Esophagus mucosa (tissue), 1 donor: ENCODE measurements around the gene TPD52L1. TPM values are rescaled to one million over a fixed set of nuclear protein-coding genes. Genes with fewer than 3 reads are reported as not detected.
"Not testable (repeated sequence)": the region's sequence is repeated elsewhere in the genome, so short reads cannot be mapped to it uniquely, and the experiment has no call there.

Source experiments
- ATAC-seq: fragments of 200-7000 bp; cut with Tn5 transposase; one replicate; pipeline ENCODE4 v1.9.1; 2020
- total RNA-seq: library from RNA; stranded (reverse); gene quantifications from one replicate; pipeline ENCODE4 v1.2.4, GENCODE V29; 2023
- donor health status: DM: yes; HTN: yes; CAD: no.

TPD52L1 gene
- total RNA-seq, 1 donor from 2014 or later, result 217 TPM

DNA sequence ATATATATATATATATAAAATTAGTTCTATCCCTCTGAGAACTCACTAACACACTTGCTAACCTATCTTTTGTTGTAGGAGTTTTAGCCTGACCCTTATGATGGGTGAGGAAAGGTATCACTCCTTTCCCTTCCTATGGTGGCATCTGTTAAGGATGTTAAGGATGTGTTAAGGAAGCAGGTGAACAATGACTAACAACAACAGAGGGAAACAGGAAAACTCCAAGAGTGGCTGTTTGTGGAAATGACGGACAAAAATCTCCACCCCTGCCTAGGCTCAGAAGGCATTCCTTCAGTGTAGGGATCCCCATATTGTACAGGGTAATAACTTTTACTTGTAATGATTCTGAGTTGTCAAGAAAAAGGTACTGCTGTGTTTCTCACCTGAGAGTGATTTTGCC lies 8.8 kb upstream of the TPD52L1 start:
- ATAC-seq, result no peak

DNA sequence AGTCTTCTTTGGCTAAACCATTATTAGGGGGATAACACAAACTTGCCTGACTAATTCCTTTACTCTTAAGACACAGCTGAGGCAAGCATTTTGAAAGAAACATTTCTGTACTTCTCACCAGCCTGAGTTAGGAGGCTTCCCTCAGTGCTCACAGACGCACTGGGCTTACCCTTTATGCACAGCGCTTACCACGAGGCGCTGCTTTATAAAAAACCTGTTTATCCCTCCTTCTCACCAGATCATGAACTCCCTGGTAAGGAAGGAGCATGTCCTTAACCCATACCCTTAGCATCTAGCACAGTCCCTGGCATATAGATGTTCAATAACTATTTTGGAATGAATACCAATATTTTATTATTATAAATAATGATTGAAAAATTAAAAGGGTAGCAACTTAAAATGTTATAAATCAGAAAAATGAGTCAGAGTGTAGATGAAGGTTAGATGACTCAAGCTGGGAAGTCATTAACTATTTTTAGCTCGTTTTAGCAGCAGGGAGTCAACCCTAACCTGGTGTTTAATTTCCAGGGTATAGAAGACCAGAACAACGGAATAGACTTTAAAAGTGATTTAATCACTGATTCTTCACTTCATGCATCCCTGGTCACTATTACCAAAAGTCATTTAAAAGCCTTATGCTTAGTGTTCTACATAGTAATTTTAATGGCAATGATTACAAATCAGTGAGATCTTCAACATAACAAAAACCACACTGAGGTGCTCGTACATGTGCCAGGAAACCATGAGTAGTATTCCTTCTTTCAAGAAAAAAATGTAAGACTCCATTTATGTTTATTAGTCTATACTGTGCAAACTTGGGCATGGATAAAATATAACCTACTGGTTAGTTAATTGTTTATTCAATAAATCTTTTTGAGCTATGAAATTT lies 4.1 kb upstream of the TPD52L1 start:
- ATAC-seq, result peak; percentile 58

DNA sequence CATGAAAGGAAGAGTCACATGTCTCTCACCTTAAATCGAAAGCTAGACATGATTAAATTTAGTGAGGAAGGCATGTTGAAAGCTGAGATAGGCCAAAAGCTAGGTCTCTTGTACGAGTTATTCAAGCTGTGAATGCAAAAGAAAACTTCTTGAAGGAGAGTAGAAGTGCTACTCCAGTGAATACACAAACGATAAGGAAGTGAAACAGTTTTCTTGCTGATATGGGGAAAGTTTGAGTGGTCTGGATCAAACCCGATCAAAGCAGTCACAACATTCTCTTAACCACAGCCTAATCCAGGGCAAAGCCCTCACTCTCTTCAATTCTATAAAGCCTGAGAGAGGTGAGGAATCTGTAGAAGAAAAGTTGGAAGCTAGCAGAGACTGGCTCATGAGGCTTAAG lies 1.9 kb upstream of the TPD52L1 start:
- no peak for ATAC-seq

DNA sequence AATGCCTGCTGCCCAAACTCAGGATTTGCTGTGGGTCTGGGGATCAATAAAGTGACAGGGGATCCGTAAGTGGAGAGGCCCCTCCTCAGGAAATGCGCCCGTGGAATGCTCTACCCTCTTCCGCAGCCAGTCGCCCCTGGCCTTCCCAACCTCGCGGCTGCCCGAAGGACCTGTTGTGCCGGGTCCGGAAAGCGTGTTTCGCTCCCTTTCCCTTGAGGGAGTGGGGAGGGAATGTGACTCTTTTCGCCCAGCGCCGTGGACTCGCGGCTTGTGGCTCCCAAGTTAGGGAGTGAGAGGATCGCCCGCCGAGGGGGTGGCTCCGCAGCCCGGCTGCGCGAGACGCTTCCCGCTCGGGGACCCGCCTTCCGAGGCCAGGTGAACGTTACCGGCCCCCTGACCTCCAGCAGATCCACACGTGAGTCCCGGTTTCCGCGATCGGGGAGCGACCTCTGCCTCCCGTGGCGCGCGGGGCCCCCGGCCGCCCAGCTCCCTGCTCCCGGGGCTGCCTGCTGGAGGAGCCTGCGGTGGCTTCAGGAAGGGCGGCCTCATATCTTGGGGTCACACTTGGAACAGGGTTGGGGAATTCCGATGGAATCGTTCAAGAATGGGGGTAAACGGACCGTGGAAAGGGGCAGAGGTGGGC lies 666 bp downstream of the TPD52L1 start:
- ATAC-seq, result peak; percentile 30

DNA sequence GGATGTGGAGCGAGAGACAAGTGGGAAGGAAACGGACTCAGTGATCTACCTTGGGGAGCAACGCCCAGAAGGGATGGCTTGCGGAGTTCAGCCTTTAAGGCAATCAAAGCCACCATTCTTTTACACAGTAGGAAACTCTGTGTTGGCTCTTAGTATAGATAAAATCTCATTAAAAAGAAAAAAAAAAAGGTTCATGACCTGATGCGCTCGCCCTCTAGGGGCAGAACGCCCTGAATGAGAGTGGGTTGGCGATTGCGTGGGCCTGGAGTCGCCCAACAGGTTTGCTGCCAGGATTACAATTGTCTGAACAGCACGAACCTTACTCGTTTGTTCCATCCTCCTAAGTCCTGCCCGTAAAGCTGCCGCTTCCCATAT lies 1.2 kb downstream of the TPD52L1 start:
- ATAC-seq, result peak; percentile 90

DNA sequence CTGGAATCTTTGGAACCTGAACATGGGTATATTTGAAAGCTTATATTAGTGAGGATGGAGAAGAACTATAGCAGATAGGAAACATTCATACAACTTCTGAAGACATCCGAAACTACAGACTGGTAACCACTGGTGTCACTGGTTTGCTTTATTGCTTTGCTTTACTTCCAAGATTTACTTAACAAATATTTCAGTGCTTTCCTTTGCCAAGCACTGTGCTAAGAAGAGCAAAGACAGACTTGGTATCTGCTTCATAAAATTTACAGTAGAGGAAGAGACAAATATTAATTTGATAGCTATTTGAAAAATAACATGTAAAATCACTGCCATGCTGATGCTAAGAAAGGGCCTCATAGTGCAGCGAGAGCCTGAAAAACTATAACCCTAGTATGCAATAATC lies 1.8 kb downstream of the TPD52L1 start:
- no peak for ATAC-seq

DNA sequence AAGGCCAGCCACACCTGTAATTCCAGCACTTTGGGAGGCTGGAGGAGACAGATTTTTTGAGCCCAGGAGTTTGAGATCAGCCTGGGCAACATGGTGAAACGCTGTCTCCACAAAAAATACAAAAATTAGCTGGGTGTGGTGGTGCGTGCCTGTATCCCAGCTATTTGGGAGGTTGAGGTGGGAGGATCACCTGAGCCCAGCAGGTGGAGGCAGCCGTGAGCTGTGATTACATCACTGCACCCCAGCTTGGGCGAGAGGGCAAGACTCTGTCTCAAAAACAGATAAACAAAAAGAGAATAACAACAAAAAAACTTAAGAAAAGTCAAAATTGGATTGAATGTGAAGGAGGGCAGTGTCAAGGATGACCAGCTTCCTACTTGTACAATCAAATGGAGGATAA lies 2.9 kb downstream of the TPD52L1 start:
- ATAC-seq, result no peak

DNA sequence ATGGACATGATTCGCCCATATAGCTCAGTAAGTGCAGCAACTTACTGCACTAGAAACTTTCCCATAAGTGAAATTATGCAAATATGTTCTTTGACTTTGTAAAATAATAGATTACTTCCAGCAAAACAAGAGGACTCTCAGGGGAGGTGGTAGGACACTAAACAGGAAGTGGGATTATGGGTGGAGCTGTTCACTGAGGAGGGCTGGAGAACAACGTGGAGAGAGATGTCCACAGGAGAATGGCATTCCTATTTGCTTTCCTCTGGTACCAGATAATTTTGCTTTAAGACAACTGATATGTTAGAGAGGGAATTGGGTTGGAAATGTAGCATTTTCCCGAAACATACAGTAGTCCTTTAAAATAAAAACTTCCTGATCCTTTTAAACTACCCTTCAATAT lies 3.7 kb downstream of the TPD52L1 start:
- no peak for ATAC-seq

DNA sequence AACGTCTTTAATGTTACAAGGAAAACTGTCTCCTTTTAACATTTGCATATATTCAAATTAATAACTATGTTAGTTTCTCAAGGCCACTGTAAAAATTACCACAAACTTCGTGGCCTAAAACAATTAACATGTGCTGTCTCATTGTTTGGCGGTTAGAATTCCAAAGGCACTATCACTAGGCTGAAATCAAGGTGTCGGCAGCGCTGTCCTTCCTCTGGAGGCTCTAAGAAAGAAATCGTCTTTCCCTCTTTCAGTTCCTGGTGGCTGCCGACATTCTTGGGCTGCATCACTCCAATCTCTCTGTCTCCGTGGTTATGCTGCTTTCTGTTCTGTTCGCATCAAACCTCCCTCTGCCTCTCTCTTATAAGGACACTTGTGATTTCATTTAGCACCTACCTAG lies 4.2 kb downstream of the TPD52L1 start:
- ATAC-seq, result no peak

DNA sequence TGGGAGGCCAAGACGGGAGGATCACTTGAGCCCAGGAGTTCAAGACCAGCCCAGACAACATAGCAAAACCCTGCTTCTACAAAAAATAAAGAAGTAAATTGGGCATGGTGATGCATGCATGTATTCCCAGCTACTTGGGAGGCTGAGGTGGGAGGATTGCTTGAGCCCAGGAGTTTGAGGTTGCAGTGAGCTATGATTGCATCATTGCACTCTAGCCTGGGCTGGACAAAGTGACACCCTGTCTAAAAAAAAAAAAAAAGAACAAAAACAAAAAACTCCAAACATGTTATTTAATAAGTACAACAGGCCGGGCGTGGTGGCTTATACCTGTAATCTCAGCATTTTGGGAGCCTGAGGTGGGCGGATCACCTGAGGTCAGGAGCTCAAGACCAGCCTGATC lies 9.8 kb downstream of the TPD52L1 start:
- not testable (repeated sequence) for ATAC-seq

DNA sequence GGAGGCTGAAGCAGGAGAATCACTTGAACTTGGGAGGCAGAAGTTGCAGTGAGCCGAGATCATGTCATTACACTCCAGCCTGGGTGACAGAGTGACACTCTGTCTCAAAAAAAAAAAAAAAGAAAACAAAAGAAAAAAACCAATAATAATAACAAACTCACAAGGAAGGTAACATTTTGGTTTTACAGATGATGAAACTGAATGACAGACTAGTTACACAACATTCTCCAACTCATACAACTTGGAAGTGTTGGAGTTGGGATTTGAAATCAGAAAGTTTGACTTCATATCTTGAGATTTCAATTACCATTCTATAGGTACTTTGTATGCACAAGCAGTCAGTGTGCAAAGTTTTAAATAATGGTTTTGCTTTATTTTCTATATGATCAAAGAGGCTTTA lies 10.2 kb downstream of the TPD52L1 start:
- ATAC-seq, result no peak

DNA sequence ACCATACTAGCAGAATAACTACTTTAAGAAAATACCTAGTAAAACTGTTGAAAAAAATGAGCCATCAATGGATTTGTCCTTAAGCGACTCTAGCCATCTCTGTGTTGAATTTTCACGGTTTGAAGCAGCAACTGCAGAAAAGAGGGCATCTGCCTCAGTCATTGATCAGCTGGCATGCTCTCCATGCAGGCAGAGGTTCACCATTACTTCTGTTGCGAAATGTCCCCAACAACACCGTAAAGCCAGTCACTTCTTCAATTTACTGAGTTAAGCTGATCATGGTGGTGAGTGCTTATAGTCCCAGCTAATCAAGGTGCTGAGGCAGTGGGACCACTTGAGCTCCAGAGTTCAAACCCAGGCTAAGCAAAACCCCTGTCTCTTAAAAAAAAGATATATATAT lies 11.1 kb downstream of the TPD52L1 start:
- ATAC-seq, result no peak

DNA sequence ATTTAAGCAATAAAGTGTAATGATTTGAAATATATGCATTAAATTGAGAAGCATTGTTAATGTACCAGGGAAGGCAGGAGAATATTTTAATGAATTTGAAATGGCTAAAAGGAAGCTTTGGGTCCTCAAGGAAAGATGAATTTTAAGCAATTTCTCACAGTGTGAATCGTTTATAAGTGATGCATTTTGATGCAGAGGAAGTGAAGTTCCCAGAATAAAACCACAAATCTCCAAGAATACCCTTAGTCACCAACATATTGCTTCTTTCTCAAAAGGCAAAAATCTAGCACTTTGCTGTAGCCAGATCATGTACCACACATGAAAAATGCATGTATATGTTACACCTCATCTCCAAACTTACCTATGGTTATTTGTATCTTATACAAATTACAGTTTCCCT lies 11.7 kb downstream of the TPD52L1 start:
- no peak for ATAC-seq

DNA sequence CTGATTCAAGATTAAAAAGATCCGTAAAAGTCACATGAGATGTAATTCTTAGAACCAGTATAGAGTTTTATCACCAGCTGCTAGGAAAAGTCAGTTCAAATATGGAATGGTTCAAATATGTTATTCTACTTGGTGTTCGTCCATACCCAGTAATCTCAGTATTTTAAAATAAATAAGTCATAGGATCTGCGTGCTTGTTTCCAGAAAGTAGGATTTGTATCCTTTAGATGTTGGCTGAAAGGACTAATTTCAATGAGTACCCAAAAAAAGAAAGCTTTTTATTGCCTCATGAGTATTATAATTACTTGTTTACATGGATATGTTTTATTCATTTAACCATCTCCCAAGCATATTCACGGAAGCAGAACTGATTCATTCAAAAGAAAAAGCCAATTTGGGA lies 12.2 kb downstream of the TPD52L1 start:
- ATAC-seq, result no peak

DNA sequence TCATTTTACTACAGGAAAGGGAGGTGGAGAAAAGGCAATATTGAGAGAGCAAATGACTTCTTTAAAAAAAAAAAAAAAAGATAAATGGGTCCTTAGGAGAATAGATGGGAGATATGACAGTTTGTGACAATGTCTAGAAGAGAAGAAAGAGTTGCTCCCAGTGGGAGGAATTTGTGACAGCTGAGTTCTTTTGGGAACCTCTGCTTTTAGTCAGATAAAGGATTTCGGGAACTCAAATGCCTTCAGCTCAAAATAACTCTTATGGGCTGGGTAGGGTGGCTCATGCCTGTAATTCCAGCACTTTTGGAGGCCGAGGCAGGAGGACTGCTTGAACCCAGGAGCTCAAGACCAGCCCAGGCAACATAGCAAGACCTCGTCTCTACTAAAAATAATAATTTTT lies 13.1 kb downstream of the TPD52L1 start:
- no peak for ATAC-seq

DNA sequence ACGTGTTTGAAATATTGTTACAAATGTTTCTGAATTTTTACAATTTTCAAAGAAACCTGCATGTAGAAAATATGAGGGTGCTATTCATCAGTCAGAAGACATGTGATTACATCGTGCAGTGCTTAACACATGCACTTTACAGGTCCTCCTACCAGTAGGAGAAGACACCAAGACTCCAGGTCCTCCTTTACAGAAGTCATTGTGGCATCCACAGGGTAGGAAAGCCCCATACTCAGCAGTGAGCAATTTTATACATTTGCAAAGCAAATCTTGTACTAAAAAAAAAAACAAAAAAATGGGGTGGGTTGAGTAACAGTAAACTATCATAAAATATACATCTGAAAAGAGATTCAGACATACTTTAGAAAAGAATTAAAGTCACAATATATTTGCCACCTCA lies 14.0 kb downstream of the TPD52L1 start:
- ATAC-seq, result no peak

DNA sequence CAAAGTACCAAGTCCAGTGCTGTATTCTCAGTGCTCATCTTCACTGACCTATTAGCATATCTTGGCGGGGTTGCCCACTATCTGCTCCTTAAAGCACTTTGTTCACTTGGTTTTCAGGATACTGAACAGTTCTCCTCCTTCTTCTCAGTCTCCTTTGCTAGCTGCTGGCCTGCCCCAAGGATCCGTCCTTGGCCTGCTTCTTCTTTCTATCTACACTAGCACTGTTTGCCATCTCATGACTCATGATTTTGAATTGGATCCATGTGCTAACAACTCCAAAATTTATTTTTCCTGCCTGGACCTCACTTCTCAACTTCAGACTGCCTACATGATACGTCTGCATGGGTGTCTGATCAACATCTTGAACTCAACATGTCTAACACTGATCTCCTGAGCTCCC lies 15.5 kb downstream of the TPD52L1 start:
- peak; percentile 7 for ATAC-seq

DNA sequence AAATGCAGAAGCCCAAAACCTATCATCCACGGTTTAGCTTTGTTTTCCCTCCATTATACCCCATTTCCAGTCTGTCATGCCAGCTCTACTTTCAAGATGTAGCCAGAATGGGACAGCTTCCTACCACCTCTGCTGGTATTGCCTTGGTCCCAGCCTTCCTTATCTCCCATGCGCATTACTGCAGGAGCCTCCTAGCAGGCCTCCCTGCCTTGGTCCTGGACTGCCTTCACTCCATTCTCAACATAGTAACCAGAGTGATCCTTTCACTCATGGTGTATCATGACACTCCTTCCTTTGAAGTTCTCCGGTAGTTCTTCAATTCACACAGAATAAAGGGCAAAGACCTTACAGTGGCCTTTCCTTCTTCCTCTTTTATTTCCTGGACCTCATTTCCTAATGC lies 15.9 kb downstream of the TPD52L1 start:
- ATAC-seq, result no peak

DNA sequence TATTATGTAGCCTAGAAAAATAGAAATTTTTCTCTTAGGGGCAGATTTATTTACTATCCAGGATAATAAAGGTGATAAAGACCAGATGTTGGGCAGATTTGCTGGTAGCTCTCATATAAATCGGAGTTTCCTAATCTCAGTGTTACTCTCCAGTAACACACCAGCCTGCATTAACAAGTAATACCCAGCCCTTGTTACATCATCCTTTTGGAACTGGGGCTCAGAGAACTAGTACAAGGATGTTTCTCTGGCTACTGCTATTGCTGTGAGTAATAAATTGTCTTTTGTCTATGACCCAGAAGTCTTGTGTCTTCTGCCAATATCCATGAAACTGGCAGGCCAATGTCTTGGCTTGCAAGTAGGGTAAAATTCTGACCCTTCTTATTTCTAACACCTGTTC lies 16.8 kb downstream of the TPD52L1 start:
- peak; percentile 89 for ATAC-seq

DNA sequence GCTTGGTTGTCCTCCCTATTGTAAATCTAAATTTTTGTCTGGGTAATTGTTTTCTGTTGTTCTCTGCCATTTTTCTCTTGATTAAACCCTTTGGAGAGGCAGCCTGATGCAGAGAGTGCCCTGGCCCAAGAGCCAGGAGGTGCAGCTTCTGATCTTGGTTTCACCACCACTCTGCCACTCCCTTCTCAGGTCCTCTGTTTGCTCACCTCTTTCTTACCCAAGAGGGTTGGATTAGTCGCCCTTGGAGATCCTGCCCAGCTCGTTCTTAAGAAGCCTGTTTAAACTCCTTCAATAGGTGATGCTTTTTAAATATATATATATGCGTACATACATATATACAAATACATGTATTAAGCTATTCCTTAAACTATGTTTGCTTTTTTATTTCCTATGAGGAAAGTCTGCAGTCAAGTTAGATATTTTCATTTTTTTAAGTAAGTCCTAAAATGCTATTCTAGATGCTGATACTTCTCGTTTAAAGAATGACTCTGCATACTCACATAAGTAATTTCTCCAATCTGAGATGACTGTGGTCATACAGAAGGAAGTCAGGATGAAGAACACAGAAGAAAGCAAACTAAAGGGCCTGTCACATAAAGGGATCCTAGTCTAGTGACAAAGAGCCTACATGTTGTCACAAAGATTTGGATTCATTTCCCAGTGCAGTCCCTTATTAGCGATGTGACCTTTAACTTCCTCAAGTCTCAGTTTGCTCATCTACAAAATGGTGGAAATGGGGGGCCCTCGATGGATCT lies 19.9 kb downstream of the TPD52L1 start:
- peak; percentile 94 for ATAC-seq

DNA sequence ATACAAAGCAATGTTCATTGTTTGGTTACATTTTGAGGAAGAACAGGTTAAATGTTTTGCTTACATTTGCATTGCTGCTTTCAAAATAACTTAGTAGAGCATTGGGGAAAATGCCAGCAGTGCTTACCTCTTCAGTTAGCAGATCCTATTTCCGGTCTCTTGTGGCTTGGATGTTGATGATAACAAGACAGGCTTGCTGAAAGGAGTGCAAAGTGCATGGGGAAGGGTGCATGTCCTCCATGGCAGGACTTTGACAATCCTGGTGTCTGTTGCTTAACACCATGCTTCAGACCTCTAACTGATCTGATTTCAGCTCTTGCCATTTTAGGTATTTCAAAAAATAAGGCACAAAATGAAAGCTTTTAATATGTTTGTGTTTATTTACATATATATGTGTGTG lies 21.1 kb downstream of the TPD52L1 start:
- no peak for ATAC-seq

DNA sequence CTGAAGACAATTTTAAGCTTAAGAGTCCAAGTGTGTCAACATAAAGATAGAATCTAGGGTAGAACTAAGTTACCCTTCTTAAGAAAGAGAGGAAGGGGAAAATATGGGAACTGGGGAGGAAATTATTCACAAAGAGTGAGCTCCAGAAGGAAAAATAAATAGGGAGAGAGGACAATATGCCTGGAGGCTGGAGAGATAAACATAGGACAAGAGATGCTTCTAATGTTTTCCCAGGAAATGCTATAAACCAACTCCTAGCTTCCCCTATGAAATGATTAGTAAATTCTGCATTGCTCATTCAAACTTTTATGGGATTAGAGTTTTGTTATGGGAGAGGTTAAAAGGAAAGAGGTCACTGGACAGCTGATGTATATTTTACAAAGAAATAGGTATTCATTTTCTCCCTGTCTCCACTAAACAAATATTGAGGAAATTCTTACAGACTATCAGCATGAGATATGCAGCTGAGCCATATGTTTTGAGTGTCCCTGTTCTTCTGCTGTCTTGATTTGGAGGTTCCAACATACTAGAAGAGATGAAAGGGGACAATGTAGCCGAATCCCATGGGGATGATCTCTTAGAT lies 22.0 kb downstream of the TPD52L1 start:
- no peak for ATAC-seq
